ENCODE results near the gene PCLO. TPM values are rescaled to one million over a fixed set of nuclear protein-coding genes. Genes with fewer than 3 reads are reported as not detected.

The PCLO gene
- total RNA-seq, 1 donor from 2014 or later, result 17.4 TPM

- H3K9me3 Mint-ChIP-seq (ENCODE audit: unreplicated experiment), result no peaks in the 10 kb centered on the region
- TF ChIP-seq CTCF (IDR thresholded peaks at IDR 0.05; ENCODE audit: partially characterized antibody, unreplicated experiment), result no peak
- no peak overlapping the region for H3K27ac Mint-ChIP-seq (ENCODE audit: unreplicated experiment)
- H3K36me3 Mint-ChIP-seq (ENCODE audit: unreplicated experiment), result no peaks in the 10 kb centered on the region
- no peak overlapping the region for H3K4me3 Mint-ChIP-seq (ENCODE audit: unreplicated experiment)
- no peaks in the 10 kb centered on the region for H3K4me1 Mint-ChIP-seq (ENCODE audit: low read depth, unreplicated experiment)
- DNase-seq, result no peak
- H3K27me3 Mint-ChIP-seq (ENCODE audit: unreplicated experiment), result no peaks in the 10 kb centered on the region
These were observed 20.3 kb downstream of the PCLO start for GRCh38 chr7:83142365-83142764.

DNA sequence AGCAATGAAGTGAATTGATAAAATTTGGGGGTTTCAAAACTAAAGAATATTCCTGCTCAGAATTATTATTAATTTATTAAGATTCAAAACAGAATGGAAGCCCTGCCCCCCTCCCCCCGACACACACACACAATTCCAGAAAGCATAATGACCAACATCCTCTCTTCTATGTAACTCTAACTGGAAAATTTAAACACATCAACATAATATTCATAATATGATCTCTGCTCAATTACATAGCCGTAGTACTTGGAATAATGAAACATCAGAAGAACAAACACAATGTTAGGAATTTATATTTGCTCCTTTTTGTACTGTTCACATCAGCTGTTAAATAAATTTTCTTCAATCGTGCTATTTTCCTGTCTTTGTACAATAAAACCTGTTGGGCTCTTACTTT, 20.8 kb downstream of the PCLO start:
- H3K27ac Mint-ChIP-seq (ENCODE audit: unreplicated experiment), result no peak overlapping the region
- no peak for TF ChIP-seq CTCF (IDR thresholded peaks at IDR 0.05; ENCODE audit: partially characterized antibody, unreplicated experiment)
- H3K36me3 Mint-ChIP-seq (ENCODE audit: unreplicated experiment), result no peaks in the 10 kb centered on the region
- H3K4me3 Mint-ChIP-seq (ENCODE audit: unreplicated experiment), result no peak overlapping the region
- H3K27me3 Mint-ChIP-seq (ENCODE audit: unreplicated experiment), result no peaks in the 10 kb centered on the region
- no peak for DNase-seq
- no peaks in the 10 kb centered on the region for H3K9me3 Mint-ChIP-seq (ENCODE audit: unreplicated experiment)
- no peaks in the 10 kb centered on the region for H3K4me1 Mint-ChIP-seq (ENCODE audit: low read depth, unreplicated experiment)

- Mint-ChIP-seq H3K27ac (ENCODE audit: unreplicated experiment) (no peak overlapping the region), H3K9me3 (ENCODE audit: unreplicated experiment) (no peaks in the 10 kb centered on the region), H3K27me3 (ENCODE audit: unreplicated experiment) (no peaks in the 10 kb centered on the region), H3K36me3 (ENCODE audit: unreplicated experiment) (peaks cover 6% of the 10 kb centered on the region), H3K4me3 (ENCODE audit: unreplicated experiment) (no peak overlapping the region), H3K4me1 (ENCODE audit: low read depth, unreplicated experiment) (no peaks in the 10 kb centered on the region)
- DNase-seq, result no peak
- no peak for TF ChIP-seq CTCF (IDR thresholded peaks at IDR 0.05; ENCODE audit: partially characterized antibody, unreplicated experiment)
These were observed 31.8 kb downstream of the PCLO start for GRCh38 chr7:83130623-83131545.

DNA sequence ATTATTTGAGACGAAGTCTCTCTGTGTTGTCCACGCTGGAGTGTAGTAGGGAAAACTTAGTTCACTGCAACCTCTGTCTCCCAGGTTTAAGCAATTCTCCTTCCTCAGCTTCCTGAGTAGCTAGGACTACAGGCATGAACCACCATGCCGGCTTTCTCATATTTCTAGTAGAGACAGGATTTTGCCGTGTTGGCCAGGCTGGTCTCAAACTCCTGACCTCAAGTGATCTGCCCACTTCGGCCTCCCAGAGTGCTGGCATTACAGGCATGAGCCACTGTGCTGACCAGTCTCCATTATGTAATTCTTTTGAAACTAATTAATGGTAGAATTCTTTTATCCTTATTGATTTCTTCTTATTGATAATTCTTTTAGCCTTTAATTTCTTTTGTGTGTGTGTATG, 32.5 kb downstream of the PCLO start:
- no peak for DNase-seq
- H3K9me3 Mint-ChIP-seq (ENCODE audit: unreplicated experiment), result no peaks in the 10 kb centered on the region
- H3K27me3 Mint-ChIP-seq (ENCODE audit: unreplicated experiment), result no peaks in the 10 kb centered on the region
- peaks cover 9% of the 10 kb centered on the region for H3K36me3 Mint-ChIP-seq (ENCODE audit: unreplicated experiment)
- H3K4me3 Mint-ChIP-seq (ENCODE audit: unreplicated experiment), result no peak overlapping the region
- no peak for TF ChIP-seq CTCF (IDR thresholded peaks at IDR 0.05; ENCODE audit: partially characterized antibody, unreplicated experiment)
- no peak overlapping the region for H3K27ac Mint-ChIP-seq (ENCODE audit: unreplicated experiment)
- no peaks in the 10 kb centered on the region for H3K4me1 Mint-ChIP-seq (ENCODE audit: low read depth, unreplicated experiment)

DNA sequence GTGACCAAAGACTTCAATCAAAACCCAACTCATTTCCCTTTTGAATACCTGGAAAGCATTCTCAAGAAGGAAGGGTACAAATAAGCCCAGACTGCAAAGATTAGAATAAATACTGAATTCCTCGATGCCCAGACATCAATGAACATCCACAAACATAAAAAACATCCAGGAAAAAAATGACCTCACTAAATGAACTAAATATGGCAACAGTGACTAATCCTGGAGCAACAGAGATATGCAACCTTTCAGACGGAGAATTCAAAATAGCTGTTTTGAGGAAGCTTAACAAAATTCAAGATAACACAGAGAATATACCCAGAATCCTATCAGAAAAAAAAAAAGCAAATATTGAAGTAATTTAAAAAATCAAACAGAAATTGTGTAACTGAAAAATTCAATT, 43.2 kb downstream of the PCLO start:
- no peak for TF ChIP-seq CTCF (IDR thresholded peaks at IDR 0.05; ENCODE audit: partially characterized antibody, unreplicated experiment)
- Mint-ChIP-seq H3K27me3 (ENCODE audit: unreplicated experiment) (no peaks in the 10 kb centered on the region), H3K9me3 (ENCODE audit: unreplicated experiment) (peaks cover 15% of the 10 kb centered on the region), H3K4me1 (ENCODE audit: low read depth, unreplicated experiment) (peaks cover 5% of the 10 kb centered on the region), H3K4me3 (ENCODE audit: unreplicated experiment) (no peak overlapping the region), H3K36me3 (ENCODE audit: unreplicated experiment) (peaks cover 13% of the 10 kb centered on the region), H3K27ac (ENCODE audit: unreplicated experiment) (no peak overlapping the region)
- no peak for DNase-seq

All from glutamatergic neuron (in vitro differentiated cells).